Kasumi-1 (cell line): ENCODE results near the gene FOXP1.

ENCODE experiments used
- DNase-seq, 2 experiments: peaks; one replicate each; lab custom pipeline; 2025; lab: John Stamatoyannopoulos, UW

FOXP1 gene

DNA sequence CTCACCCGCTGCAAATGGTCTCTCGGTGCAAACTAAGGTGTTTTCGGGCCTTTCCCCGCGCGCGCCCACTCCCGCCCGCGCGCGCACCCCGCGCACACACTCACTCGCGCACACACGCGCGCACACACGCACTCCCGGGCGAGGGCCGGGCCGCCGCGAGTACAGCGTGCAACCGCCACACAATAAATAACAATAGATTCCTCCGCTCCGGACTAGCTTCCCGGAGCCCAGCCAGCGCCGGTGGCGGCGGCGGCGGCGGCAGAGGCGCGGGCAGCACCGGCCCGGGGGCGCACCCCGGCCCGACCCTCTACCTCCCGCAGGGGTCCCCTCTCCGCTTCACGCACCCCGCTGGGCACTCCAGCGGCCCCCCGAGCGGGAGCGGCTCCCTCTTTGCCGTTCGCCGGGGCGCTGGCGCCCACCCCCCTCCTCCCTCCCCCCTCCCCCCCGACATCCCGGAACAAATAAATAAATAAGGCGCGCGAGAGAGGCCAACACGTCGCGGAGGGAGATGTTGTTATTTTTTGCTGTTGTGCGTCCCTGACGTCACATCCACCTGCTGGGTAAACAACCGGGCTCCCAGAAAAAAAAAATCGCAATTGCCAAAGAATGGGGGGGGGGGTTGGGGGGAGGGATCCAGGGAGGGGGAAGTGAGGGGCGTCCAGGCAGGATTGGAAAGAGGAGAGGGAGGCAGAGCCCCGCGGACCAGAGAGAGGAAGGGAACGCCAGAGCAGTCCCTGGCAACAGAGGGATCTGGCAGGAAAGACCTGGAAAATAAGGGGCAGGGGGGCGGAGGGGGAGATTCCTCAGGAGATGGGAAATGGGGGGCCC, at the start of gene FOXP1:
Gene FOXP1, minus strand, starts transcription at position 163 of the 828 bp plus-strand sequence. CDS start 385,347 bp downstream, outside the sequence.
- peak; percentile 67 to 77 for DNase-seq

DNA sequence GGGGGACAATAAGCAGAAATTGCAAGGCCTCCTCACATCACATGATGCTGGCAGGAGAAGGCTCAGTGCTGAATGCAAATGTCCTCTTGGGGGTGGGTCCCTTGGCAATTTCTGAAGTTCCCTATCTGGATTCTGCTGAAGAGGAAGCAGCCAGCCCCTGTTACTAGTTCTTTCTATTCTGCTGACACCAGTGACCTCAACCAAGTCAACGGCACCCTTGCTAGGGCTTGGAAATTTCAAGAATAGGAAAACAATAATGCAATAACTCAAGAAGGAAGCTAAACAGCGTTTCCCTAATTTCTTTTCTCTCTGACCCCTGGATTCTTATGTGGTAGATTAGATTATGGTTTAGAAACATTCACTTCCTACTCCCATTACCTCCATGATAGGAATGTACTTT, 46.2 kb upstream of the FOXP1 start:
- peak; percentile 59 to 63 for DNase-seq

DNA sequence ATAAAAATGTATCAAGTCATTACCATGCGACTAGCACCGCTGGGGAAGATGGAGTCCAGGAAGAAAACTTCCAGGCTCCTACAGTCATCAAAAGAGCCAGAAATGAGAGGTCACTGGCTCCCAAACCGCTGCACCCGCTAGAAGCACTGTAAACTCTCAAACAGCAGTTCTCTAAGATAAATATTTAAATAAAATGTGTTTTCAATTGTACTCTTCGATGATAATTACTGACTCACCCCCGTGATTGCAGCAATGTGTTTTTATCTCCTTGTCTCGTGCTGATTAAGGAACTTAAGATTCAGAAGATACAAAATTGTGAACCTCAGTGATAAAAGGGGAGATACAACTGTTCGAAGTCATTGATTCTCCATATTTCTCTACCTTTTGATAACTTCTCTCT, 45.8 kb upstream of the FOXP1 start:
- DNase-seq: no peak

DNA sequence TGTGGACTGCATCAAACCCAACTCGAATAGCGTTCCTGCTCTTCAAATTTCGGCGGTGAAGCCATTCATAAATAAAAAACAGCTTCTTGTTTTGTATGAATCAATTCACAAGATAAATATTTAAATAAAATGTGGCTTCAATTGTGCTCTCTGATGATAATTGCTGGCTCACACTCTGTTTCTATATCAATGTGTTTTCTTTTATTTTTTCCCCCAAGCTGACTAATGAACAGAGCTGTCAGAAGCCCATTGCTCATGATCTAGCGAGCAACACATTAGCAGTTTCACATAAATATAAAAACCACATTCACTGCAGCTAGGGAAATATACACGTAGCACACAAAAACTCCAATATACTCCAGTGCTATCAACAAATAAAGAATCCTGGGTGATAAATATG, 45.0 kb upstream of the FOXP1 start:
- no peak for DNase-seq

DNA sequence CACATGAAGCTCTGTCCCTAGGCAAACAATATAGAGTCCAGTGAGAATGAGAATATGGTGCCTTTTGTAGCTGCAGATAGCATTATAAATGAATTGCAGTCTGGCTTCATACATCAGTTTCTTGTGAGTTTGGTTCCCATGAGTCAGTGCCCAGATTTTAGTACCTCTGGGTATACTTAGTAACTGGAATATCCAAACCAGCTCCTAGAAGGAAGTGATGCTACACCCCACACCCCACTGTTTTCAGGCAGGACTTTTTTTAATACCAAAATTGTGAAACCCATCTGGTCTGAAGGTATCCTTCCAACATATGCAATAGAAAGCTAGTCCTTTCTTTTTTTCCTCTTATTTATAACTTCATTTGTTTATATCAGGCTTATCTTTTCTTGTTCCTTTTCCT, 42.1 kb upstream of the FOXP1 start:
- no peak for DNase-seq

DNA sequence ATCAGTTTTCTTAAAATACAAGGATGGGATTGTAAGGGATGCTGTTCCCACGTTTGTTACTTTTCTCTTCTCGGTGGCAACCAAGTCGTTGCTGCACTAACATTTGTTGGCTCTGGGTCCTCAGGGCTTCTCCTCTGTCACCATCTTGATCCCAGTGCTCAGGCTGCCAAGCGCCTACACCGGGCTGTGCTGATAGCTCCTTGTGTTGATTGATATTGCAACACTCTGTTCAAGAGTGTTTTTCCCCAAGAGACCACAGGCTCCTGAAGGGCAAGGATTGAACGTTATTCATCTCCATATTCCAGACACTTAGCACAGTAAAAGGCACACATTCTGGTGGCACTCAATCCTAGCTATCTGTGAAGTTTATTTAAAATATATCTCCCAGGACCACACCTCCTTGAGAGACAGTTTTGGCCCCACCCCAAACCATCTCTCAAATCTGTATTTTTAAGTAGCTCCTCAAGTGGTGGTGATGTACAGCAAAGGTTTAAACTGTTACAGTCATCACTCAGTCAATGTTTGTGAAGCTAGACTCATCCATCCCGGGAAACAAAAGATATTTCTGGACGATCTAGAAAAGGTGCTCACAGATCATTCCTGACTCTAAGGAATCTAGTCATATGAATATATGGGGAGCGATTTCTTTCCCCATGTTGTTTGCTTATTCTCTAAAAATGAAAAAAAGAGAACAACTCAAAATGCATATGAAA, 38.5 kb upstream of the FOXP1 start:
- no peak for DNase-seq

DNA sequence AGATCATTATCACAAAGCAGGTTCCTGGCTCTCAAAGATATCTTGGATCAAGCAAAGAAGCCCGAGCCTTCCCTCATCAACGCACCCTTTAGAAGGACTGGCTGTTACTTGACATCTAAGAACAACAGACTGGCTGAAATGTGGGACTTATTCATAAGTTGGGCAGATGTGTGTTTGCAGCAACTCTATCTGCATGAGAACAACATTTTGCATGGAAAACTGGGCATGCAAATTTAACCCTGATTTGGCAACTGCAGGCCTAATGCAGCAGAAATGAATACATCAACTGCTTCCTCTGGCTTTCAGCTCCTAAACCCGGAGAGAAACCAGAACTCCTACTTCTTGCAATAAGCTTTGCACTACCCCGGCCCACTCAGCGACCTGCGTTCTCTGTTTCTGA, 35.0 kb upstream of the FOXP1 start:
- no peak for DNase-seq

DNA sequence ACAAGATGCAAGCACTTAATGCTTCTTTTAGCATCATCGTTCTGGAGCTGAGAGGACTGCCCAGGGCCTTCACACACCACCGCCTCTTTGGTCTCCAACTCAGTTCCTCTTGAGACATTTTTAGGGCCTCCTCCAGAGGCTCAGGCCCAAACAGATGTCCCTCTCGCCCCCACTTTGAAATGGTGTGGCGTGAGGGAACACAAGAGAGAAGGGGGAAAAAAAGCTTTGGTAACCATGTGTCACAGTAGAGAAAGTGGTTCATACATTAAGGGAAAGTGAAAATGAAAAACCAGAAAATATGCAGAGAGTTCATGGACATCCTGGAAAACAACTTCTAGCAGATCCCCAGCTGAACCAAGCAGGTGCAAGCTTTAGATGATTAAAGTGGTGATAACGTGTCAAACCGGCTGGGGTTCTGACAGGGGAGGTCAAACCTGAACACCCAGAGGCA, 33.1 kb upstream of the FOXP1 start:
- DNase-seq: no peak

DNA sequence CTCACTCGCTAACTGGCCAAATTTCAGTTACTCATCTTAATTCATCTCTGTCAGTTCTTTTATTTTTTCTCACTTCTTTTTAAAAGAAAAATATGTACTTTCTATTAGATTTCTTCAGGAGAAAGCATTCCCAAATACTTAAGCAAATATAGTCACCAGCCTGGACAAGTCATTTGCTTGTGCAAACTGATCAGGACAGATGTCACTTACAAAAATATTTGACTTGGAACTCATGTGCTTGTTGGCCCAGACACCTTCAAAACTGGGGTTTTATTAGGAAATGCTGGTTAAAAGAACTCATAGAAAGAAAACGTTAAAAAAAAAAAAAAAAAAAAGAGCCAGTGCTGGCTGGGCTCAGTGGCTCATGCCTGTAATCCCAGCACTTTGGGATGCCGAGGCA, 31.3 kb upstream of the FOXP1 start:
- DNase-seq: no peak

DNA sequence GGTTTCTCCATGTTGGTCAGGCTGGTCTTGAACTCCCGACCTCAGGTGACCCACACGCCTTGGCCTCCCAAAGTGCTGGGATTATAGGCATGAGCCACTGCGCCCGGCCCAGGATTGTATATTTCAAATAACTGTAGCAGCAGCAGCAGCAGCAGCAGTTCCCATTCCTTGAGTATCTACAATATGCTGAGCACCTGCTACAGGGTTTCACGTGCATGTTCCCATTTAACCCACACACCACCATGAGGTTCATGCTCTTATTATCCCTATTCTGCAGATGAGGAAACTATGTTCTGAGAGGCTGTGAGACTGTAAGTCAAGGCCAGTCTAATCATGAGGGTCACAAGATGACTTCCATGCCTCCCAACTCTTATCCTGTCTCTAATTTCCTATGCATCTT, 30.9 kb upstream of the FOXP1 start:
- no peak for DNase-seq

DNA sequence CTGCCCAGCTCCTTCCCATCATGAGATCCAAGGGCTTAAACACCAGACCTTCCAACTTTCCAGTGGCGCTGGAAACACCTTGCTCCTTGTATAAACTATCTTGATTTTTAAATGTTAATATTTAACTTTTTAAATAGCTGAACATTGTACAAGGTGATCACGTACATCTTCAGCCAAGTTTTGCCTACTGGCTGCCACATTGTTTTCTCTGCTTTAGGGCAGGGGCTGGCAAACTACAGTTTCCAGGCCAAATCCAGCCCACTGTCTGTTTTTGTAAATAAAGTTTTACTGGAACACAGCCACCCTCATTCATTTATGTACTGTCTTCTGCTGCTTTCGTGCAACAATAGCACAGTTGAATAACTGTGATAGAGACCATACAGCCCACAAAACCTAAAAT, 27.6 kb upstream of the FOXP1 start:
- no peak for DNase-seq

DNA sequence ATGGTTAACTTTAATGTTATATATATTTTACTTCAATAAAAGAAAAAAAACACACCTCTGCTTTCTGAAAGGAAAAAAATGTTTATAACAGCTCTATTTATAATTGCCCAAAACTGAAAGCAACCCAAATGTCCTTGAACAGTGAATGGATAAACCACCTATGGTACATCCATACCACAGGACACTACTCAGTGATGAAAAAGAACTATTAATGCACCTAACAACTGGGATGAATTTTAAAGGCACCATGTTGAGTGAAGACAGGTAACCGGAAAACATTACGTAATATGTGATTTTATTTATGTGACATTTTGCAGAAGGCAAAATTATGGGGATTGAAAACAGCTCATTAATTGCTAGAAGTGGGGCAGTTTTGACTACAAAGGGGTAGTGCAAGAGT, 23.8 kb upstream of the FOXP1 start:
- DNase-seq: no peak

DNA sequence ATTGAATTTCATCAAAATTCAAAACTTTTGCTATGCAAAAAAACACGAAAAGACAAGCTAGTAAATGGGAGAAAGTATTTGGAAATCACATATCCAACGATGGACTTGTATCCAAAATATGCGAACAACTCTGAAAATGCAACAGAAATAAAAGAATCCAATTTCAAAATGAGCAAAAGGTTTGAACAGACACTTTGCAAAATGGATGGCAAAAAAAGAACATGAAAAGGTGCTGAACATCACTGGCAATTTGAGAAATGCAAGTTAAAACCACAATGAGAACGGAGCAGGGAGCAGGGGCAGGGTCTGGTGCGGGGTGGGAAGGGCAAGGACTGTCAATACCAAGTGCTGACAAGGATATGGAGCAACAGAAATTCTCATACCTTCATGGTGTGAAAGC, 23.1 kb upstream of the FOXP1 start:
- no peak for DNase-seq

DNA sequence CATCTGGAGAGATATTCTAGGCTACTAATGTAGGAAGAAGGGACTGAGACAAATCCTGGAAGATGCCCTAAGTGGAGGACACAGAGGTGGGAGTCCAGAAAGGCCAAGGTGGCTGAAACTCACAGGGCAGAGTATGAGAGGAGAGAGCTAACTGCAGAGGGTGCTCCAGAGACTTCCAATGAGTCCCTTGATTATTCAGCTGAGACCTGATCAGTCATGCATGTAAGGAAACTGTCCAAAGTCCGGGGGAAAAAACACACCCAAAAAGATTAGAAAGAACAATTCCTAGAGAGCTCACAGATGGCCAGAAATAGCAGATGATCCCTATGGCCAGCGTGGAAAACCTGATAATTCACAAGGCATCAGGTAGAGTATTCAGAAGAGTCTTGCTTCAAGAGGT, 18.7 kb upstream of the FOXP1 start:
- no peak for DNase-seq

DNA sequence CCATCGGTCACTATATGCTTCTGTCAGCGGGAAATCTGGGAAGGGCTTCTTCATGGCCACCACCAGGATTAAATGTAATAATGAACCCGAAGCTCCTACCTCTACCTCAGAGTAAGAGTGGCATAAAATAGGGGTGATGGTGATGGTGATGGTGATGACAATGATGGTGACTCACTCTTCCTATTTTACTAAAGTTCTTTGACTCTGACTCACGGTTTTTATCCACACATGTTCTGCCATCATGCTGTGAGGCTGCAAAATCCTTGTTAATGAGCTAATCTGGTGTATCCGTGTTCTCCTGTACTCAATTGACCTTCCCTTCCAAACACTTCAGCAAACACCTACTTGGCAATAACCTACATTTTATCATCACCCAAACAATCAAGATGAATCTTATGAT, 18.3 kb upstream of the FOXP1 start:
- no peak for DNase-seq

DNA sequence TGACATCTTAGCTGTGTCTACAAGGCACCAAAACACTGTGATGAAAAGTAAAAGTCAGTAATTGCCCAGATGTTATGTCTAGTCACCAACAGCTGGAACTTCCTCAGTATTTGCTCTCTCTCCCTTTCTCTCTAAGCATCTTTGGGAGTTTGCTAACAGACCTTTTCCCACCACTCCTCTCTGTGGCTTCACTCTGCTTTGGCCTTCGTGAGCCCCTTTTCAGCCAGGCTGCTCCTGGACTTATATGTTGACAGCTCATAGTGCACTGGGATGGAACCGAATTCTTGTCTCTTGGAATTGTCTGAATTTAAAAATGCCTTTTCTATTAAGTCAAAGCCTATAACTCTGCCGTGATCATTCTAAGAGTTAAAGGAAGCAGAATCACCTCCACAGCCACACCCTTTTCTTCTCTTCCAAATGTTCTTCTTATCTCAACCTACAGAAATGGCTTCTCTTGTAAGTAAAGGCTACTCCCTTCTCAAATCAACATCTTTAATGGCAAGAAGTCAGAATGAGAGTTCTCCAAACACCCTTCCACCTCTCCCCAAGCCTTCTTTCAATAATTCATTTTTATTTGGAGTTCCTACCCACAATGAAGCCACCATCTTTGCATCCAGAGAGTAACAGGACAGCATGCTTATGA, 17.2 kb upstream of the FOXP1 start:
- DNase-seq: no peak

DNA sequence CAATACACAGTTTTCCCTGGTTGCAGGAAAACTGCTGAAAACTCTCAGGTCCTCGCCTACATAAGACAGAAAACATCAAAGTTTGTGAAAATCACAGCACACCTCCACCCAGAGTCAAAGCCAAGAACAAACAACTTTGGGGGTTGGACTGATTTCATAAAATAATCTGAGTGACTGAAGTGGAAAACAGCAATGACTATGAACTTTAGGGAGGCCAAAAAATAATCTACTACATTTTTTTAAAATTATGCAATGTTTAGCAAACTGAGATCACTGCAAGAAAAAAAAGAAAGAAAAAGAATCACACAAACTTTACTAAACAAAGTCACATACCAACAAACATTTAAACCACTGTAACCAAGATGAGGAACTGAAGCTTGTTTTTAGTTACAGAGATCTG, 15.9 kb upstream of the FOXP1 start:
- no peak for DNase-seq

DNA sequence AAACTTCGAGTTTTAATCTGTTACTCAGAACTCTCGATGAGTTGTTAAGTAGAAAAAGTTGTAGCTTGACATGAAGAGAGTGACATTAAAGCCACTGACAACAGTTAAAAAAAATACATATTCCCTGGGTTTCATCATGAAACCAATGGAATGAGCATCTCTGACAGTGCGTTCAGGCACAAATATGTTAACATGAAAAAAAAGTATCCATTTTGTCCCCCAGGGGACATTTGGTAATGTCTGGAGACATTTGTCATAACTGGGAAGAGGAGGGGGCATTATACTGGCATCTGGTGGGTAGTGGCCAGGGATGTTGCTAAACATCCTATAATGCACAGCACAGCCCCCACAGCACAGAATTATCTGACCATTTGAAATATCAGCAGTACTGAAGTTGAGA, 14.8 kb upstream of the FOXP1 start:
- no peak for DNase-seq

DNA sequence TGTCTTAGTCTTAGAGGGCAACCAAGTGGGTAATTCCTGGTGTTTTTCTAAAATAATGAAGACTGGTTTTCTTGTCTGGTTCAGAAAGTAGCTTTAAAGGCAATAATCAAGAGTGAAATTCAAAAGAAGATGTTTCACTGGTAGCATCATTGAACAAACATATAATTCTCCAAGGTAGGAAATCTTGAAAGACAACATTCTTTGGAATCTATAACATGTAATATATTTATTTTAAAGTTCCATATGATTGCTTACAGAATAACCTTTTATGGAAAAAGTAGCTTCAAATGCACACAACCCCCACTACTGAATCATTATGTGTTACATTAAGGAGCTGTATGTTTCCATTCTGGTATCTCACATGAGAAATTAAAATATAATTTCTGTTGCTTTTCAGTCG, 13.8 kb upstream of the FOXP1 start:
- no peak for DNase-seq

DNA sequence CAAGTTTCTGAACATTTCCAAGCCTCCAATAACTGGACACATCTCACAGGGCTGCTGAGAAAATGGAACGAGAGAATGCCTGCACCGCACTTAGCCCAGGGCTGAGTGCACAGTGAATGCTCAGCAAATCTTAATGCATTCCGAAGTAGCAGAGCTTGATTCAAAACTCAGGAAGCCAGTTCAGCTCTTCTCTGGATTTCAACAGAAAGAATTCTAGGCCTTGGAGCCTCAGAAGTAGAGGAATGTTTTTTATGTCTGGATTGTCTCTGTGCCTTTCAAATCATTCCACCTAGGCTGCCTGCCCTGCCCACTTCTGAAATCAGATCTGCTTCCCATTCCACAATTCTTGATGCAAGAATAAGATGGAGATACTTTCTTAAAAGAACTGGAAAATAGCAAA, 9.6 kb upstream of the FOXP1 start:
- DNase-seq: no peak

DNA sequence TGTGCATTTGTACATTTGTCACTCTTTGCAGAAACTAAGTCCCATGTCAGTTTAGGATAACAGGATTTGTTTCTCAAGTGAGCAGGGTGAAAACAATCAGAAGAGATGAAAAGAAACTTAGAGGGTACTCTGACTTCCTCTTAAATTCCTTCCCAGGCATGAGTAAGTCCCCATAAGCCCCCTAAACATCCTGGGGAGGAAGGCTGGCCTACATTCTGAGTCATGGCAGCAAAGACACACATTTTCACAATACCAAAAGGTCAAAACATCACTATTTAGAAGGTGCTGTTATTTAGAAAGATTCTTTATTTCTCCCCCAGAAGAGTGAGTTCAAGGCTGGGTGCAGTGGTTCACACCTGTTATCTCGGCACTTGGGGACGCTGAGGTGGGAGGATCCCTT, 7.6 kb upstream of the FOXP1 start:
- no peak for DNase-seq

DNA sequence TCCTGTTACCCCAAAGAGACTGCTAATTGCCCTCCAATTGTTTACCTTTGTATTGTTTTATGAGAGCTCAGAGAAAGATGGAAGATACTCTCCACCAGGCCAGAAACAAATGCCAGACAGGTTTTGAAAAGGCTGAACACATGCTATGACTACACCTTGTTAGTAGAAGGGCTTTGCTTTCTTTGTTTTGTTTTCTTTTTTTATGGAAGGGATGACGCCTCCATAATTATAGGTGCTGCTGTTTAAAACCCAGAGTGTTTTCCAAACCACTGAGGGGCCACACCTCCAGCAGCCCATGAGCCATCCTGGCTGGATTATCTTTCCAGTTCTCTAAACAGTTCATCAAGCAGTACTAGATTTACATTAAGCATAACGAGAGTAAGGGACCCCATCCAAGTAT, 5.6 kb upstream of the FOXP1 start:
- no peak for DNase-seq

DNA sequence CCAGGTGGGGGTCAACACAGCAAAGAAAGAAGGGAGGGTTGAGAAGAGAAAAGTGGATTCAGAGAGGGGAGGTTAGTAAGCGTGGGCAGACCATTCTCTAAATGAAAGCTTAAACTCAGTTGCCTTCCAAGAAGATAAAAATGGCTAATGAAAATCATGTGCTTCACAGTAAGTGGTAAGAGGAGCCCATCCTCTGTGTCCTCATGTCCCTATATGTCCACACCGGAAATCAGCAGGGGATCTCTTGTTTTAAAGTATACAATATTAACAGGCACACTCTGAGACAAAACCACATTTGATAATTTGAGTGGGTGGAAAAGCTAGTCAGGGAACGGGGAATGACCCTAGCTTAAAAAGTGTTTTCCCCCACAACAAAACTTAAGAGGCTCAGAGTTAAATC, 4.4 kb upstream of the FOXP1 start:
- no peak for DNase-seq
